GM12864 (cell line): Measurements from ENCODE around the gene MYLK2.

Experiments
- DNase-seq: peaks from one replicate; pipeline ENCODE4 v3.0.0-alpha.2; 2011; ENCODE audit warnings: low read depth
- H3K4me3 ChIP-seq: 2 replicates; pipeline ENCODE4 v1.5.1; 2011; ENCODE audit warnings: mild to moderate bottlenecking, low read depth, low read length, control low read depth
- CTCF ChIP-seq: IDR thresholded peaks from 2 replicates; pipeline ENCODE4 v1.5.1; 2011; ENCODE audit warnings: low read depth, mild to moderate bottlenecking, moderate library complexity, low read length, control low read depth, inconsistent platforms; ENCODE audit errors: missing control alignments

The MYLK2 gene

GRCh38 chr20:31803552-31804291, 15.4 kb upstream of the MYLK2 start:
- no peak for DNase-seq
- TF ChIP-seq CTCF, result no peak
- no peak overlapping the region for H3K4me3 ChIP-seq

- no peak for DNase-seq
- TF ChIP-seq CTCF, result no peak
- H3K4me3 ChIP-seq, result no peak overlapping the region
Observed at GRCh38 chr20:31806564-31807355, 12.4 kb upstream of the MYLK2 start.

GRCh38 chr20:31808481-31808880, 10.7 kb upstream of the MYLK2 start:
- no peak for DNase-seq
- H3K4me3 ChIP-seq, result no peak overlapping the region
- TF ChIP-seq CTCF, result no peak

- TF ChIP-seq CTCF, result no peak
- no peak for DNase-seq
- no peak overlapping the region for H3K4me3 ChIP-seq
Observed at GRCh38 chr20:31809661-31810060, 9.5 kb upstream of the MYLK2 start.

GRCh38 chr20:31811198-31811597, 8.0 kb upstream of the MYLK2 start:
- no peak for DNase-seq
- H3K4me3 ChIP-seq, result no peak overlapping the region
- TF ChIP-seq CTCF, result no peak

GRCh38 chr20:31811796-31812728, 7.1 kb upstream of the MYLK2 start:
- no peak for TF ChIP-seq CTCF
- DNase-seq, result no peak
- no peak overlapping the region for H3K4me3 ChIP-seq
